Endothelial cell of umbilical vein (primary cell): ENCODE data around the gene HNRNPU. TPM values are rescaled to one million over a fixed set of nuclear protein-coding genes. Genes with fewer than 3 reads are reported as not detected.

Source experiments
- BruUV-seq: library from RNA; stranded (reverse); fragments of 400-500 nt; replicated peaks from 2 replicates; lab custom pipeline; 2021; lab: Mats Ljungman, UMichigan
- CTCF ChIA-PET: fragments of 300-600, 350-600 bp; sonication (Branson Sonifier 250); formaldehyde crosslinking; loops from one replicate; lab custom pipeline; 2021; ENCODE audit warnings: antibody characterized with exemption, inconsistent platforms; lab: Charles Lee
- POLR2A ChIA-PET: fragments of 300-600, 350-600 bp; sonication (Branson Sonifier 250); formaldehyde crosslinking; loops from one replicate; lab custom pipeline; 2021; ENCODE audit warnings: antibody characterized with exemption, inconsistent platforms; lab: Charles Lee
- DNase-seq: peaks from one replicate; pipeline ENCODE4 v3.0.0-alpha.2; 2011; ENCODE audit warnings: low read depth, low spot score
- FAIRE-seq: peaks from 2 replicates; lab custom pipeline; 2011; peaks lifted over from hg19 to GRCh38; lab: Jason Lieb, UNC
- H2AFZ ChIP-seq: 2 replicates; pipeline ENCODE4 v1.6.0; 2012; ENCODE audit warnings: low read depth, low read length, control low read depth, inconsistent platforms
- H3K27ac ChIP-seq: 2 replicates; pipeline ENCODE4 v1.5.1; 2011; ENCODE audit warnings: low read depth, mild to moderate bottlenecking, control low read depth, low read length, moderate library complexity; ENCODE audit not compliant: insufficient read depth
- H3K27me3 ChIP-seq, 2 experiments: 2 replicates each; pipeline versions ENCODE4 v1.6.0 to v1.6.1; 2011; ENCODE audit warnings: low read length in 2 of 2, mixed read lengths in 1 of 2; ENCODE audit not compliant: control insufficient read depth in 2 of 2, insufficient read depth in 2 of 2
- H3K36me3 ChIP-seq, 2 experiments: 2 replicates in 1 of 2; 3 replicates in 1 of 2; pipeline ENCODE4 v1.5.1; 2011; ENCODE audit warnings: low read length in 2 of 2, mild to moderate bottlenecking in 1 of 2, moderate library complexity in 1 of 2; ENCODE audit not compliant: control insufficient read depth in 2 of 2, insufficient read depth in 2 of 2; ENCODE audit errors: extremely low read depth in 1 of 2
- H3K4me1 ChIP-seq: 3 replicates; pipeline ENCODE4 v1.5.1; 2011; ENCODE audit warnings: mild to moderate bottlenecking, low read length; ENCODE audit not compliant: control insufficient read depth, insufficient read depth; ENCODE audit errors: extremely low read depth
- H3K4me2 ChIP-seq: 2 replicates; pipeline ENCODE4 v1.6.1; 2011; ENCODE audit warnings: low read length, control low read depth, mixed read lengths; ENCODE audit not compliant: insufficient read depth
- H3K4me3 ChIP-seq, 3 experiments: fragments of 200-600 bp in 1 of 3; sonication (generic), shearing (Covaris generic) in 1 of 3; replicated peaks in 1 of 3; 2 replicates each; pipeline ENCODE4 v1.5.1; 2011 to 2016; ENCODE audit warnings: control low read depth in 3 of 3, low read length in 3 of 3, mild to moderate bottlenecking in 2 of 3, inconsistent platforms in 1 of 3, low read depth in 1 of 3, moderate library complexity in 1 of 3; ENCODE audit not compliant: insufficient read depth in 1 of 3
- H3K79me2 ChIP-seq: 2 replicates; pipeline ENCODE4 v1.6.0; 2012; ENCODE audit warnings: low read length, inconsistent platforms; ENCODE audit not compliant: control insufficient read depth, insufficient read depth
- H3K9ac ChIP-seq: replicated peaks from 2 replicates; pipeline ENCODE3; 2011; ENCODE audit warnings: low read length, control low read depth; ENCODE audit not compliant: insufficient read depth; ENCODE audit errors: extremely low read depth
- H3K9me1 ChIP-seq: replicated peaks from 3 replicates; pipeline ENCODE4 v1.6.0; 2011; ENCODE audit warnings: mild to moderate bottlenecking, low read length; ENCODE audit not compliant: control insufficient read depth, insufficient read depth; ENCODE audit errors: extremely low read depth
- H3K9me3 ChIP-seq: replicated peaks from 2 replicates; pipeline ENCODE4 v1.5.1; 2012; ENCODE audit warnings: low read length, inconsistent platforms; ENCODE audit not compliant: control insufficient read depth, insufficient read depth
- H4K20me1 ChIP-seq: replicated peaks from 2 replicates; pipeline ENCODE3; 2011; ENCODE audit warnings: mild to moderate bottlenecking, low read length; ENCODE audit not compliant: control insufficient read depth, insufficient read depth; ENCODE audit errors: extremely low read depth
- EZH2 ChIP-seq: IDR thresholded peaks from 2 replicates; pipeline ENCODE4 v1.6.1; 2012; ENCODE audit warnings: borderline replicate concordance, low read depth, mild to moderate bottlenecking, moderate library complexity, low read length, inconsistent platforms; ENCODE audit not compliant: severe bottlenecking
- FOS ChIP-seq: IDR thresholded peaks from 2 replicates; pipeline ENCODE4 v1.6.1; 2011; ENCODE audit warnings: mild to moderate bottlenecking, low read length, moderate library complexity, borderline replicate concordance; ENCODE audit not compliant: insufficient read depth
- GATA2 ChIP-seq: IDR thresholded peaks from 2 replicates; pipeline ENCODE4 v1.7.0; 2011; ENCODE audit warnings: low read depth, mild to moderate bottlenecking, moderate library complexity, mixed read lengths, low read length; ENCODE audit not compliant: insufficient read length, insufficient read depth
- JUN ChIP-seq: IDR thresholded peaks from 2 replicates; pipeline ENCODE4 v1.6.1; 2011; ENCODE audit warnings: borderline replicate concordance, low read depth; ENCODE audit not compliant: insufficient read length, insufficient read depth
- MYC ChIP-seq: IDR thresholded peaks from one replicate; pipeline ENCODE4 v1.6.1; 2011; ENCODE audit warnings: mild to moderate bottlenecking, low read depth, low read length
- POLR2A ChIP-seq: IDR thresholded peaks from 2 replicates; pipeline ENCODE4 v1.6.1; 2012; ENCODE audit warnings: low read depth, mild to moderate bottlenecking, control low read depth, low read length
- POLR2AphosphoS5 ChIP-seq: IDR thresholded peaks from 2 replicates; pipeline ENCODE4 v1.6.1; 2012; ENCODE audit warnings: low read depth, mild to moderate bottlenecking, control low read depth, low read length, moderate library complexity; ENCODE audit not compliant: insufficient read depth
- dilution Hi-C: fragments of 300-500 bp; cut with MboI; formaldehyde crosslinking; loops from one replicate; pipeline ENCODE4 v1.15.0; 2019; ENCODE audit warnings: low sequenced_read_pairs; ENCODE audit not compliant: extremely low pct_ligation_motif_present
- intact Hi-C: fragments of 100-400 bp; cut with micrococcal nuclease; formaldehyde crosslinking; loops from one replicate; pipeline ENCODE4 v1.10.0; 2022
- polyA plus RNA-seq, 4 experiments: library from polyadenylated mRNA; depleted of rRNA in 3 of 4; stranded (reverse) in 3 of 4; unstranded in 1 of 4; fragments of >200 nt; gene quantifications; 2 replicates each; pipeline versions ENCODE4 v1.2.1 to v1.2.3, GENCODE V29; 2011 to 2012; ENCODE audit warnings: missing spikeins in 1 of 4
- total RNA-seq: library from RNA; stranded (reverse); gene quantifications from 2 replicates; pipeline ENCODE4 v1.2.3, GENCODE V29; 2021
- TF ChIP-seq, protein P1 (sequence below), 2 donors: IDR thresholded peaks; 1 replicate in 1 of 2; 2 replicates in 1 of 2; pipeline ENCODE4 v1.5.1; 2011; ENCODE audit warnings: low read length in 2 of 2, mild to moderate bottlenecking in 2 of 2, moderate library complexity in 2 of 2, control low read depth in 1 of 2, inconsistent platforms in 1 of 2, low read depth in 1 of 2; ENCODE audit not compliant: insufficient read depth in 1 of 2; ENCODE audit errors: extremely low read depth in 1 of 2
- TF ChIP-seq, protein P2 (sequence below): IDR thresholded peaks from 2 replicates; pipeline ENCODE4 v1.6.1; 2011; ENCODE audit not compliant: insufficient read depth, insufficient read length

The HNRNPU gene
- total and polyA plus RNA-seq, 2 donors (not counting 3 experiments of a cell fraction or from before 2014, with no cell fraction given) = 68.7 to 417 TPM

DNA sequence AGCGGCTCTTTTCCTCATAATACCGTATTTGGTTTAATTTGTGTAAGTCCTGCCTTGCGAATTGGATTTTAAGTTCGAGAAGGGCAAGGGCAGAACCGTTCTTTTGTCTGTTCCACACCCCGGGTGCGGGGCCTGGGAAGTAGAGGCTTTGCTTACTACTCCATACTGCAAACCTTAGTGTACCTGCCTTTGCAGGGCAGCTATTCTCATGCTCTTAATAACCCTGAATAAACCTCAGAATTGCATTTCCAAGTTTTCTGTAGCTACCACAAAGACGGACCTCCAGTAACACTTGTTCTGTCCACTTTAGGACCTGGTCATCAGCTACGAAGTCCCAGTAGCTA, 657 bp upstream of the HNRNPU start:
- Histone ChIP-seq H3K4me1 (peaks cover 25% of the 10 kb centered on the region), H3K9ac (peak overlapping the region; percentile 91), H3K27ac (peak overlapping the region; percentile 89), H3K9me3 (no peaks in the 10 kb centered on the region), H3K36me3 (peaks cover 2 to 17% of the 10 kb centered on the region in 2 experiments), H3K4me3 (peak overlapping the region; percentile 33 to 96 (median 71)), H3K9me1 (no peaks in the 10 kb centered on the region), H3K4me2 (peak overlapping the region; percentile 91), H3K27me3 (no peaks in the 10 kb centered on the region), H3K79me2 (peaks cover 41% of the 10 kb centered on the region), H2AFZ (peak overlapping the region; percentile 73), H4K20me1 (peaks cover 15% of the 10 kb centered on the region)
- intact Hi-C loops (loop anchor here (2.0 kb wide), 2 partner anchors 54 to 262 kb away; no protein-coding TSS in a partner anchor), dilution Hi-C loops (no loop called here)
- ChIA-PET POLR2A (interaction anchor here (3.1 to 4.0 kb wide), 2 partner anchors 29 to 100 kb away, joined by 8 to 26 read pairs; partner anchors contain the start of gene COX20), CTCF (interaction anchor here (1.0 to 6.6 kb wide), 5 partner anchors 9 to 177 kb away, joined by 3 to 104 read pairs (median 5); a partner anchor contains a TSS)
- DNase-seq = no peak
- TF ChIP-seq EZH2 (no peak), POLR2AphosphoS5 (no peak), MYC (no peak), FOS (no peak), POLR2A (no peak), GATA2 (no peak), JUN (no peak)
- TF ChIP-seq, protein P1, sequence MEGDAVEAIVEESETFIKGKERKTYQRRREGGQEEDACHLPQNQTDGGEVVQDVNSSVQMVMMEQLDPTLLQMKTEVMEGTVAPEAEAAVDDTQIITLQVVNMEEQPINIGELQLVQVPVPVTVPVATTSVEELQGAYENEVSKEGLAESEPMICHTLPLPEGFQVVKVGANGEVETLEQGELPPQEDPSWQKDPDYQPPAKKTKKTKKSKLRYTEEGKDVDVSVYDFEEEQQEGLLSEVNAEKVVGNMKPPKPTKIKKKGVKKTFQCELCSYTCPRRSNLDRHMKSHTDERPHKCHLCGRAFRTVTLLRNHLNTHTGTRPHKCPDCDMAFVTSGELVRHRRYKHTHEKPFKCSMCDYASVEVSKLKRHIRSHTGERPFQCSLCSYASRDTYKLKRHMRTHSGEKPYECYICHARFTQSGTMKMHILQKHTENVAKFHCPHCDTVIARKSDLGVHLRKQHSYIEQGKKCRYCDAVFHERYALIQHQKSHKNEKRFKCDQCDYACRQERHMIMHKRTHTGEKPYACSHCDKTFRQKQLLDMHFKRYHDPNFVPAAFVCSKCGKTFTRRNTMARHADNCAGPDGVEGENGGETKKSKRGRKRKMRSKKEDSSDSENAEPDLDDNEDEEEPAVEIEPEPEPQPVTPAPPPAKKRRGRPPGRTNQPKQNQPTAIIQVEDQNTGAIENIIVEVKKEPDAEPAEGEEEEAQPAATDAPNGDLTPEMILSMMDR (IDR thresholded peaks at IDR 0.05; ENCODE audit: extremely low read depth in 1 of 2, insufficient read depth in 1 of 2, low read depth in 1 of 2, low read length in 2 of 2) = no peak
- TF ChIP-seq, protein P2, sequence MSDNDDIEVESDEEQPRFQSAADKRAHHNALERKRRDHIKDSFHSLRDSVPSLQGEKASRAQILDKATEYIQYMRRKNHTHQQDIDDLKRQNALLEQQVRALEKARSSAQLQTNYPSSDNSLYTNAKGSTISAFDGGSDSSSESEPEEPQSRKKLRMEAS = no peak
- TSS peak; percentile 80 for BruUV-seq
- FAIRE-seq = no peak
